Measurements from ENCODE around the gene CTSE.
A peak's percentile ranks its signal among the peaks of the same experiment; 100 is the strongest.

Gene CTSE

DNA sequence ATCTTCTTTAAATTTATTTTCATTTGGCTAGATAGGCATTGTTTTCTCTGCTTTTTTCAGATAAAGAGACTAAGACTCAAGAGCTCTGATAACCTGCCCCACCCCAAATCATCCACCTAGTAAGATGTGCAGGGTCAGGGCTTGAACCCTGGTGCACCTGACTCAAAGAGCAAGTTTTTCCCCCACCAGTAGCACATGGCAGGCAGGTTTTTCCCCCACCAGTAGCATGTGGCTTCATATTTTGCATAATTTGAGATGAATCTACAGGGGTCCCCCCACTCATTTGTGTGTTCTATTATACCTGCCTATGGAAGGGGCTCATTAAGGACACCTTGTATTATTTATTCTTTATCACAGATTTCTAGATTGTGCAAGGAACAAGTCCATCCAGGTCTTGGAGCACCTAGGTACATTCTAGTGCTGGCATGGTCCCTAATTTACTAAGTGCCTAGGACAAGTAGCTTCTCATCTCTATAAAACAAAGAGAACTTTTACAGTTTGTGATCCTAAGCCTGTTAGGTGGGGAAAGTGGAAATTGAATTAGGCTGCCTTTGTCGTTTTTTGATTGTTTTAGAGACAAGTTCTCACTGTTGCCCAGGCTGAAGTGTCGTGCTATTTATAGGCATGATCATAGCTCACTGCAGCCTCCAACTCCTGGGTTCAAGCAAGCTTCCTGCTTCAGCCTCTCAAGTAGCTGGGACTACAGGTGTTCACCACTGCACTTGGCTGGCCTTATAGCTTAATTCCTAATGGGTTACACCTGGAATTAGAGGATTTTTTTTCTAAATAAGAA lies 13.2 kb upstream of the CTSE start:
- peak overlapping the region; percentile 95 for H3K27ac Mint-ChIP-seq
- H3K27me3 Mint-ChIP-seq, result no peaks in the 10 kb centered on the region

GRCh38 chr1:206035027-206035426 lies 11.3 kb upstream of the CTSE start:
- Mint-ChIP-seq H3K36me3 (peaks cover 9% of the 10 kb centered on the region), H3K27me3 (no peaks in the 10 kb centered on the region), H3K4me3 (peak overlapping the region; percentile 92), H3K9me3 (no peaks in the 10 kb centered on the region), H3K4me1 (peaks cover 87% of the 10 kb centered on the region), H3K27ac (peak overlapping the region; percentile 95)
- peak; percentile 77 for ATAC-seq

More for the DNA sequence above, 13.2 kb upstream of the CTSE start:
- H3K4me3 Mint-ChIP-seq, result peak overlapping the region; percentile 81
- H3K36me3 Mint-ChIP-seq, result peaks cover 24% of the 10 kb centered on the region
- peaks cover 95% of the 10 kb centered on the region for H3K4me1 Mint-ChIP-seq
- ATAC-seq, result peak; percentile 77
- no peaks in the 10 kb centered on the region for H3K9me3 Mint-ChIP-seq

- no peaks in the 10 kb centered on the region for H3K36me3 Mint-ChIP-seq
- H3K27me3 Mint-ChIP-seq, result no peaks in the 10 kb centered on the region
- peak overlapping the region; percentile 95 for H3K27ac Mint-ChIP-seq
- H3K4me1 Mint-ChIP-seq, result peaks cover 62% of the 10 kb centered on the region
- H3K4me3 Mint-ChIP-seq, result no peak overlapping the region
- no peaks in the 10 kb centered on the region for H3K9me3 Mint-ChIP-seq
- no peak for ATAC-seq
Measured at GRCh38 chr1:206032380-206033140, 8.9 kb upstream of the CTSE start.

DNA sequence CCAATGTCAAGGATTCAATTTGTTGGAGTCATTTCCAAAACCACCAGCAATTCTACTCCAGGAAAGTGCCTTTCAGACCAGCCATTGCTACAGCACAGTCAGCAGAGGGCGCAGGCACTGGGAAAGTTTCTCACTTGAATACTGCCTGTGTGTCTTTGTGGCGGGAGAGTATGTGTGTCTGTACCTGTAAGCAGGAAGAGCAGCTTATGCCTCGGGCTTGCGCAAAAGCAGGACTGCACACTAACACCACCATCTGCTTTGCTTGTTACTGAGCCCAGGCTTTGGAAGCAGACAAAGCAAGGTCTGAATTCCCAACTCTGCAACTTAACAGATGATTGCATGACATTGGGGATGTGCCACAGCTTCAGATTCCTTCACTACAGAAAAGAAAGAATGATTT lies 7.0 kb upstream of the CTSE start:
- peak; percentile 88 for ATAC-seq
- Mint-ChIP-seq H3K36me3 (no peaks in the 10 kb centered on the region), H3K9me3 (no peaks in the 10 kb centered on the region), H3K27ac (peak overlapping the region; percentile 0), H3K27me3 (no peaks in the 10 kb centered on the region), H3K4me1 (peaks cover 45% of the 10 kb centered on the region), H3K4me3 (no peak overlapping the region)

DNA sequence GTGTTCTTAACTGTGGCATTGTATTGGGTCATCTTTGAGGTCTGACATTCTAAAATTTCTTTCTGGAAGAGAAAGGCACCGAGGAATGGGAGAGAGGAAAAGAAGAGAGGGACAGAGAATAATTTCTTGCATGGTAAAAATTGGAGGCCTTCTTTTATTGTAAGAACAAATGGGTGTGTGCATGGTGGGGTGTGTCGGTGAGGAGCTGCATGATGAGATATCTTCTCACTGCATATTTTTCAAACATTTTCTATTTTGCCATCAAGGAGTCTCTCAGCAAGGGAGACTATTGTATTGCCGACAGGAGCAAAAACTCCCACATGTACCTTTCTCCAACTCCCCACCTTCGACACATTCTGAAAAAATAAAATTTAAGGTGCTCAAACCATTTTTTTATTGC lies 6.5 kb upstream of the CTSE start:
- ATAC-seq, result no peak
- no peaks in the 10 kb centered on the region for H3K27me3 Mint-ChIP-seq

GRCh38 chr1:206029484-206029883 lies 5.8 kb upstream of the CTSE start:
- Mint-ChIP-seq H3K9me3 (no peaks in the 10 kb centered on the region), H3K4me1 (peaks cover 37% of the 10 kb centered on the region), H3K36me3 (no peaks in the 10 kb centered on the region), H3K27me3 (no peaks in the 10 kb centered on the region), H3K27ac (peak overlapping the region; percentile 0), H3K4me3 (no peak overlapping the region)
- ATAC-seq, result no peak

More for the DNA sequence above, 6.5 kb upstream of the CTSE start:
- no peak overlapping the region for H3K4me3 Mint-ChIP-seq
- H3K4me1 Mint-ChIP-seq, result peaks cover 44% of the 10 kb centered on the region
- H3K27ac Mint-ChIP-seq, result peak overlapping the region; percentile 0
- no peaks in the 10 kb centered on the region for H3K36me3 Mint-ChIP-seq
- no peaks in the 10 kb centered on the region for H3K9me3 Mint-ChIP-seq

DNA sequence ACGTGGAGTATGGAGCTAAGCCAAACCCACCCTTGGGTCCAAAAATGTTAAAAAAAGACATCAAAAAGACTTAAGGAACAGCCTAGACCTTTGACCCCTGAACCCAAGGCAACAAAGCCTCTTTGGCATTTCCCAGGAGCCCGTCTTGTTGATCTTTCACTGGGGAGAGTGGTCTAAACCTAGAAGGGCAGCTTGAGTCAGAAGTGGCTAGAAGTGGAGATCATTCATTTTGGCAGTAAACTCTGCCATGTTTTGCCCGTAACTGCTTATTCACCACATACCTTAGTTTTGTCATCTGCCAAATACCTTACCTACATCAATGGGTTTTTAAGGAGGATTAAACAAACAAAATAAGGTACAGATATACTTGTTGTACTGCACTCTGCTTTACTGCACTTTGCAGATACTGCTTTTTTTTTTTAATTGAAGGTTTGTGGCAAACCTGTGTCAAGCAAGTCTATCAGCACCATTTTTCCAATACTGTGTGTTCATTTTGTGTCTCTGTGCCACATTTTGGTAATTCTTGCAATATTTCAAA lies 1.7 kb upstream of the CTSE start:
- Mint-ChIP-seq H3K27me3 (peaks cover 8% of the 10 kb centered on the region), H3K9me3 (no peaks in the 10 kb centered on the region), H3K4me3 (no peak overlapping the region), H3K36me3 (no peaks in the 10 kb centered on the region), H3K27ac (no peak overlapping the region), H3K4me1 (peaks cover 10% of the 10 kb centered on the region)
- no peak for ATAC-seq

DNA sequence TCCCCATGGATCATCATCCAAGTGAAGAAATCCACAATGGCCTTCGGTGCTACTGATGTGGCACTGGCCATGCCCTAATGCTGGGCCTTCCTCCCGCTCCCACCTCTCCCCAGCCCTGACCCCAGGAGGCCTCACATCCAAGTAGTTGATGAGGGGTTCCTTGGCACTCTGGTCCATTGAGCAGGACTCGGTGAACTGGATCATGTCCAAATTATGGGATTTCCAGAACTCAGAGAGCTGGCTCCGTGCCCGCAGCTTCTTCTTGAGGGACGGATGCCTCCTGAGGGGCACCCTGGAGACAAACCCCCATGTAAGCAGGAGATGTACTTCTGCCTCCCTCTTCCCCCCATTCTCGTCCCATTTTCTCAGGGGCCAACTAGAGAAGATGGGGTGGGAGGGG lies 929 bp downstream of the CTSE start:
- Mint-ChIP-seq H3K4me1 (peaks cover 9% of the 10 kb centered on the region), H3K4me3 (no peak overlapping the region), H3K36me3 (no peaks in the 10 kb centered on the region), H3K9me3 (no peaks in the 10 kb centered on the region), H3K27ac (no peak overlapping the region), H3K27me3 (peaks cover 8% of the 10 kb centered on the region)
- no peak for ATAC-seq

- no peak for ATAC-seq
- H3K4me1 Mint-ChIP-seq, result peaks cover 9% of the 10 kb centered on the region
- H3K4me3 Mint-ChIP-seq, result no peak overlapping the region
- H3K36me3 Mint-ChIP-seq, result no peaks in the 10 kb centered on the region
- peaks cover 8% of the 10 kb centered on the region for H3K27me3 Mint-ChIP-seq
- peak overlapping the region; percentile 42 for H3K27ac Mint-ChIP-seq
- H3K9me3 Mint-ChIP-seq, result no peaks in the 10 kb centered on the region
Measured at GRCh38 chr1:206021626-206022365, 1.9 kb downstream of the CTSE start.

DNA sequence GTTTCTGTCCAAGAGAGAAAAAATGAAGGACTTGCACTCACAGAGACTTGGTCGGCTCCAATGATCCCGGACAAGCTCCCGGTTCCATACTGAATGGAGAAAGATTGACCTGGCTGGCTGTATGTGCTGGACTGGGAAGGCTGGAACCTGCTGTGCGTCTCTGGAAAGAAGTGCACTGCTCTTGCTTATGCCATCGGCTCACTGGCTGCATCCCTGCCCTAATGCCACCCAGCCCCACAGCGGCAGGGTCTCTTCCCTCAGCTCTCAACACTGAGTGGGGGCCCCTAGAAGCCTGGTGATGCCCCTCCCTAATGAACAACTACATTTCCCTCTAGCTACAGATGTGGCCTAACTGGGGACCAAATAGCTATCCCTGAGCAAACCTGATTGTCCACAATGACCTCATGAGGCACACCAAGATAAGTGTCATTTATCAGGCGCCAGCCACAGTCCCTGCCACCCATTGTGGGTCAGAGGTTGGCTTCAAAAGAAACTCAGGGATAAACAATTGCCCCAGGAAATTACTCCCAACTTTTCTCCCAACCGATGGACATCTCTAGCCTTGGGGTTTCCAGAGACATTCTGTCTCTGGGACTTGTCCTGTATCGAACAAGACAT lies 2.6 kb downstream of the CTSE start:
- Mint-ChIP-seq H3K4me3 (no peak overlapping the region), H3K36me3 (no peaks in the 10 kb centered on the region), H3K27ac (no peak overlapping the region), H3K27me3 (peaks cover 8% of the 10 kb centered on the region), H3K4me1 (peaks cover 9% of the 10 kb centered on the region), H3K9me3 (no peaks in the 10 kb centered on the region)
- ATAC-seq, result no peak

DNA sequence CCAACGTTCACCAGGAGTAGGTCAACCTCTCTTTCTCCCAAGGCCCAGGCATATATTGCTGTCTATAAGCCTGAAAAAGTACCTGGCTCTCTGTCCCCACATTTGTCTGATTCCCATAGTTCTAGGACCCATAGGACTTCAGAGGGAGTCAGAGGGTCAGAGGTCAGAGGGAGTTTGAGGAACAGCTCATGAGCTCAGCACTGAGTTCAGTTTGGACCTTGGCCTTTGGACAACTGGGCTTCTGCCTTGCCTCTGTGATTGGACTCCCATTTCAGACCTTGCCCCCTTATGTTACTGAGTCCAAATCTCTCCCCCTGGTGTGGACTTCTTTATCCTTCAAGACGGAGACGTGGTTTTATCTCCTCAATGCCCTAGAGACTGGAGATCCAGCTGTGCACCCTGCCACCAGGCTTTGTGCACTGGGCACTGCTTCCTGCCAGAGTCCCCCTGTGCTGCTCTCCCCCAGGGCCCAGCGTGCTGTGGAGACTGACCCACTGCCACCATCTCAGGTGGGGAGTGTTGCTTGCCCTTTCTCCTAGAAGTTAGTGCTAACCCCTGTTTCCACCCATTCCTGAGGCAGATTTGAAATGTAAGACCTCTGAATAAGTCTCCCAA lies 3.2 kb downstream of the CTSE start:
- Mint-ChIP-seq H3K4me1 (peaks cover 9% of the 10 kb centered on the region), H3K36me3 (no peaks in the 10 kb centered on the region), H3K27ac (no peak overlapping the region), H3K27me3 (peaks cover 8% of the 10 kb centered on the region), H3K9me3 (no peaks in the 10 kb centered on the region), H3K4me3 (no peak overlapping the region)
- ATAC-seq, result no peak

GRCh38 chr1:206015071-206015470 lies 8.6 kb downstream of the CTSE start:
- no peak overlapping the region for H3K4me3 Mint-ChIP-seq
- no peaks in the 10 kb centered on the region for H3K9me3 Mint-ChIP-seq
- H3K4me1 Mint-ChIP-seq, result peaks cover 47% of the 10 kb centered on the region
- H3K36me3 Mint-ChIP-seq, result no peaks in the 10 kb centered on the region
- no peak overlapping the region for H3K27ac Mint-ChIP-seq
- H3K27me3 Mint-ChIP-seq, result no peaks in the 10 kb centered on the region
- no peak for ATAC-seq

GRCh38 chr1:206014601-206015000 lies 9.1 kb downstream of the CTSE start:
- Mint-ChIP-seq H3K9me3 (no peaks in the 10 kb centered on the region), H3K36me3 (no peaks in the 10 kb centered on the region), H3K27me3 (no peaks in the 10 kb centered on the region), H3K27ac (peak overlapping the region; percentile 21), H3K4me3 (no peak overlapping the region), H3K4me1 (peaks cover 47% of the 10 kb centered on the region)
- ATAC-seq, result no peak

- peak overlapping the region; percentile 41 for H3K4me3 Mint-ChIP-seq
- H3K27ac Mint-ChIP-seq, result peak overlapping the region; percentile 90
- H3K4me1 Mint-ChIP-seq, result peaks cover 47% of the 10 kb centered on the region
- H3K36me3 Mint-ChIP-seq, result no peaks in the 10 kb centered on the region
- H3K27me3 Mint-ChIP-seq, result no peaks in the 10 kb centered on the region
- H3K9me3 Mint-ChIP-seq, result no peaks in the 10 kb centered on the region
- ATAC-seq, result no peak
Measured at GRCh38 chr1:206013026-206013795, 10.5 kb downstream of the CTSE start.
